ENCODE data around the gene C11orf68.

C11orf68 gene

DNA sequence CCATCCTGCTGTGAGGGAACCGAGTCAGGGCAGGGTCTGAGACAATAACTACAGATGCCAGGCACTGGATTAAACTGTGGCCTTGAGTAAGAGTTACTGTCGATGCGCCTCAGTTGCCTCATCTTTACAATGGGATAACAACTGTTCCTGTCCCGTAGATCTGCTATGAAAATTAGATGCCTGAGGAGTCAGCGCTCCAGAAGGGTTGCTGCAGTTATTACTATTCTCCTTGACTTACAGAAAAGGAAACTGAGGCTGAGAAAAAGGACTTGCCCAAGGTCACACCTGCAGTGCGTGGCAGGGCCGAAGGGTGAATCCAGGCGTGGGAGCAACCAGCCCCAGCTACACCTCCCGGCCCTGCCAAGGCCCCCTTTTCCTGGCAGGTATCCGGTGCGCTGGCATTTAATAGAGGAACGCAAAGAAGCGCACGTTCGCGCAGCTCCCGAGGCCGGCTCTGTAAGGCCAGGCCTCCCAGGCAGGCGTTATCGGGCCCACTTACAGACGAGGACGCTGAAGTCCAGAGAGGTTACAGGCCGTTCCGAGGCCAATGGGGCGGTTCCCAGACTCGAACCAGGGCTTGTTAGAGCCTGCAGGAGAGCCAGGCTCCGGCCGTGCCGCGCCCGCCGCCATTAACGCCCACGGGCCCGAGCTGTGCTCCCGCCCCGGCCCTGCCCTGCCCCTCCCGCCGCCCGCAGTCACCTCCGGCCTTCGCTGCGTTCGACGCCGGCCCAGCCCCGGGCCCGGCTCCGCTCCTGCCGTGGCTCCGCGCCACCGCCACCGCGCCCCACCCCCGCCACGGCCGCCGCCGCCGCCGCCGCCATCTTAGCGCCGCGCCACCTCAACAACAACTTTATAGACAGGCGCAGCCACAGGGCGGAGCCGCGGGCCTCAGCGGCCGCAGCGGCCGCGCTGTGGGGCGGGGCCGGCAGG, at the start of gene C11orf68:
Gene C11orf68, minus strand, starts transcription at position 852 of the 930 bp plus-strand sequence. Its CDS starts 31 bp downstream, at position 821.
- Histone ChIP-seq H3K4me1 (ENCODE audit: control insufficient read depth, insufficient read depth, low read length) (peaks cover 37% of the 10 kb centered on the region), H3K36me3 (ENCODE audit: control insufficient read depth, insufficient read depth, low read length) (peaks cover 23% of the 10 kb centered on the region), H3K9me3 (ENCODE audit: control insufficient read depth, insufficient read depth, low read depth, low read length) (no peaks in the 10 kb centered on the region), H3K27me3 (ENCODE audit: control insufficient read depth, insufficient read depth, low read length) (no peaks in the 10 kb centered on the region), H3K4me3 (ENCODE audit: low read depth, low read length) (peak within 1 kb of the TSS; percentile 96), H3K9ac (ENCODE audit: low read length) (peak within 1 kb of the TSS; percentile 90), H3K27ac (ENCODE audit: low read depth, low read length) (peak within 1 kb of the TSS; percentile 85)

DNA sequence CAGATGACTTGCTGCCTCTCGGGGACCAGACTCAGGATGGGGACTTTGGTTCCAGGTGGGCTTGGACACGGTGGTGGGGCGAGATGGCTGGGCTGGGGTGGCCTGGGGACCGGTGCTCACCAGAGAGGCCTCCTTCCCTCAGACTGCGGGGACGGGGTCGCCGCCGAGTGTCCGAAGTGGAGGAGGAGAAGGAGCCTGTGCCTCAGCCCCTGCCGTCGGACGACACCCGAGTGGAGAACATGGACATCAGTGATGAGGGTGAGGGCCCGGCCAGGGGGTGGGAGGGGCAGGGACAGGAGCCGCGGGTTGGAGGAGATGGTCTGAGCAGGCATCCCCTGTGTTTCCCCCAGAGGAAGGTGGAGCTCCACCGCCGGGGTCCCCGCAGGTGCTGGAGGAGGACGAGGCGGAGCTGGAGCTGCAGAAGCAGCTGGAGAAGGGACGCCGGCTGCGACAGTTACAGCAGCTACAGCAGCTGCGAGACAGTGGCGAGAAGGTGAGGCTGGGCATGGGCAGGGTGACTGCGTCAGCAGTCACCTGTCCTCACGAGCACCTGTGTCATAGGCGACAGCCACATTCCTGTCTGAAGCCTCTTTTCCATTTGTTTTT, 48.6 kb upstream of the C11orf68 start:
- H3K4me1 ChIP-seq (ENCODE audit: control insufficient read depth, insufficient read depth, low read length) = peaks cover 4% of the 10 kb centered on the region
- H3K9me3 ChIP-seq (ENCODE audit: control insufficient read depth, insufficient read depth, low read depth, low read length) = no peaks in the 10 kb centered on the region
- peaks cover 72% of the 10 kb centered on the region for H3K36me3 ChIP-seq (ENCODE audit: control insufficient read depth, insufficient read depth, low read length)
- no peak overlapping the region for H3K9ac ChIP-seq (ENCODE audit: low read length)
- no peak overlapping the region for H3K4me3 ChIP-seq (ENCODE audit: low read depth, low read length)
- H3K27me3 ChIP-seq (ENCODE audit: control insufficient read depth, insufficient read depth, low read length) = no peaks in the 10 kb centered on the region
- H3K27ac ChIP-seq (ENCODE audit: low read depth, low read length) = no peak overlapping the region

- no peak overlapping the region for H3K9ac ChIP-seq (ENCODE audit: low read length)
Measured at GRCh38 chr11:65965986-65966762, 47.3 kb upstream of the C11orf68 start.

GRCh38 chr11:65964906-65965305, 46.0 kb upstream of the C11orf68 start:
- Histone ChIP-seq H3K4me3 (ENCODE audit: low read depth, low read length) (no peak overlapping the region), H3K27me3 (ENCODE audit: control insufficient read depth, insufficient read depth, low read length) (no peaks in the 10 kb centered on the region), H3K36me3 (ENCODE audit: control insufficient read depth, insufficient read depth, low read length) (peaks cover 62% of the 10 kb centered on the region), H3K9me3 (ENCODE audit: control insufficient read depth, insufficient read depth, low read depth, low read length) (no peaks in the 10 kb centered on the region), H3K4me1 (ENCODE audit: control insufficient read depth, insufficient read depth, low read length) (peaks cover 7% of the 10 kb centered on the region), H3K27ac (ENCODE audit: low read depth, low read length) (no peak overlapping the region), H3K9ac (ENCODE audit: low read length) (no peak overlapping the region)

More at GRCh38 chr11:65965986-65966762, 47.3 kb upstream of the C11orf68 start:
- Histone ChIP-seq H3K4me1 (ENCODE audit: control insufficient read depth, insufficient read depth, low read length) (peaks cover 7% of the 10 kb centered on the region), H3K27me3 (ENCODE audit: control insufficient read depth, insufficient read depth, low read length) (no peaks in the 10 kb centered on the region), H3K4me3 (ENCODE audit: low read depth, low read length) (no peak overlapping the region), H3K27ac (ENCODE audit: low read depth, low read length) (no peak overlapping the region), H3K9me3 (ENCODE audit: control insufficient read depth, insufficient read depth, low read depth, low read length) (no peaks in the 10 kb centered on the region), H3K36me3 (ENCODE audit: control insufficient read depth, insufficient read depth, low read length) (peaks cover 67% of the 10 kb centered on the region)

- Histone ChIP-seq H3K9me3 (ENCODE audit: control insufficient read depth, insufficient read depth, low read depth, low read length) (no peaks in the 10 kb centered on the region), H3K27ac (ENCODE audit: low read depth, low read length) (no peak overlapping the region), H3K36me3 (ENCODE audit: control insufficient read depth, insufficient read depth, low read length) (peaks cover 36% of the 10 kb centered on the region), H3K27me3 (ENCODE audit: control insufficient read depth, insufficient read depth, low read length) (no peaks in the 10 kb centered on the region), H3K4me1 (ENCODE audit: control insufficient read depth, insufficient read depth, low read length) (peaks cover 11% of the 10 kb centered on the region), H3K9ac (ENCODE audit: low read length) (peak overlapping the region; percentile 95), H3K4me3 (ENCODE audit: low read depth, low read length) (peak overlapping the region; percentile 75)
Measured at GRCh38 chr11:65962141-65962564, 43.3 kb upstream of the C11orf68 start.

DNA sequence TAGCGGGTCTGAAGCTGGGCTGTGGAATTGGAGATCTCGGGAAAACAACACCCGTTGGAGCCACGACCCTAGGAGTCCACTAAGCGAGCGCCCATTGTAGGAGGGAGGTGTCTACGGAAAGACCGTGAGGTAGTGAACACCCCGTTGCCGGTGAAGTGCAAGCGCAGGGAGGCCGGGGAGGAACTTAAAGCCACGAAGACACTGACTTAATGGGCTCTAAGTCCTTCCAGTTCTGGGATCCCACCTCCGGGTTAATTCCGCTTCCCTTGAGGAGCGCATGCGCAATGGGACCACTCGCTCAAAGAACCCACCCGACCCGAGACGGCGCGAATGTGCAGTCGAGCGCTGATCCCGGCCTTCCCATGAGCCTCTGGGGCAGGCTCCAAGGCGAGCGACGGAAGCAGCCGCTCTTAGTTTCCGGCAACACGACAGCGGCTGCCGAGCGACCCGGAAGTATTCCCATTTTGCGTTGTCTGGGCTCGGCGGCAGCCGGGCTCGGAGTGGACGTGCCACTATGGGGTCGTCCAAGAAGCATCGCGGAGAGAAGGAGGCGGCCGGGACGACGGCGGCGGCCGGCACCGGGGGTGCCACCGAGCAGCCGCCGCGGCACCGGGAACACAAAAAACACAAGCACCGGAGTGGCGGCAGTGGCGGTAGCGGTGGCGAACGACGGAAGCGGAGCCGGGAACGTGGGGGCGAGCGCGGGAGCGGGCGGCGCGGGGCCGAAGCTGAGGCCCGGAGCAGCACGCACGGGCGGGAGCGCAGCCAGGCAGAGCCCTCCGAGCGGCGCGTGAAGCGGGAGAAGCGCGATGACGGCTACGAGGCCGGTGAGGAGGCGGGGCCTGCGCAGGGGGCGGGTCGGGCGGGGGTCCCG, 42.6 kb upstream of the C11orf68 start, which contains the start of gene SART1:
Gene SART1, plus strand, starts transcription at position 468 of the 874 bp plus-strand sequence. Its CDS starts 47 bp downstream, at position 515.
- H3K27ac ChIP-seq (ENCODE audit: low read depth, low read length) = peak within 1 kb of the TSS; percentile 89
- no peaks in the 10 kb centered on the region for H3K9me3 ChIP-seq (ENCODE audit: control insufficient read depth, insufficient read depth, low read depth, low read length)
- peaks cover 11% of the 10 kb centered on the region for H3K4me1 ChIP-seq (ENCODE audit: control insufficient read depth, insufficient read depth, low read length)
- peaks cover 29% of the 10 kb centered on the region for H3K36me3 ChIP-seq (ENCODE audit: control insufficient read depth, insufficient read depth, low read length)
- peak within 1 kb of the TSS; percentile 95 for H3K9ac ChIP-seq (ENCODE audit: low read length)
- no peaks in the 10 kb centered on the region for H3K27me3 ChIP-seq (ENCODE audit: control insufficient read depth, insufficient read depth, low read length)
- peak within 1 kb of the TSS; percentile 75 for H3K4me3 ChIP-seq (ENCODE audit: low read depth, low read length)

GRCh38 chr11:65960824-65961266, 42.0 kb upstream of the C11orf68 start:
- peak overlapping the region; percentile 10; the same call in 1 of the 2 replicates for H3K27ac ChIP-seq (ENCODE audit: low read depth, low read length)
- peak overlapping the region; percentile 78 for H3K9ac ChIP-seq (ENCODE audit: low read length)
- H3K4me3 ChIP-seq (ENCODE audit: low read depth, low read length) = peak overlapping the region; percentile 75
- H3K9me3 ChIP-seq (ENCODE audit: control insufficient read depth, insufficient read depth, low read depth, low read length) = no peaks in the 10 kb centered on the region
- no peaks in the 10 kb centered on the region for H3K27me3 ChIP-seq (ENCODE audit: control insufficient read depth, insufficient read depth, low read length)
- H3K36me3 ChIP-seq (ENCODE audit: control insufficient read depth, insufficient read depth, low read length) = peaks cover 23% of the 10 kb centered on the region
- H3K4me1 ChIP-seq (ENCODE audit: control insufficient read depth, insufficient read depth, low read length) = peaks cover 11% of the 10 kb centered on the region

DNA sequence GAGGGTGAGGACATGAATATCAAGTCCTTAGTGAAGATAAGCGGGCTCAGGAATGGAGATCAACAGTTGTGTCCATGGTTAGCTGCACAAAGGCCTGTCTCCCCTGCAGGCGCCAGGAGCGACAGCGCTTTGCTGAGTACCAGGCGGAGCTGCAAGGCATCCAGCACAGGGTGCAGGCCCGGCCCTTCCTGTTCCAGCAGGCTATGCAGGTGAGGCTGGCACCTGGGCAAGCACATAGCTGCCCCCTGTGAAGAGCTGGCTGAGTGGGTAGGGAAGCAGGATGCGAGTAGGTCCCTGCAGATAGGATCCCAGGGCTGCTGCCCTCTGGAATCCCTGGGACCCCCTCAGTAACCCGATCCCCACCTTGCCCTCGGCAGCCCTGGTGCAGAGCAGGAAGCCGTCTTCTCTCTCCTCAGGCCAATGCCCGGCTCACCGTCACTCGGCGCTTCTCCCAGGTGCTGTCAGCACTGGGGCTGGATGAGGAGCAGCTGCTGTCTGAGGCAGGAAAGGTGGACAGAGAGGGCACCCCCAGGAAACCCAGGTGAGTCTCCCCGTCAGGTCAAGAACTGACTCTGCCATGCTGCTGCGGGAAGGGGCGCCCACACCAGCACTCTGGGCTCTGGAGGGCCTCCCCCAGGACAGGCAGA, 40.0 kb upstream of the C11orf68 start:
- H3K4me3 ChIP-seq (ENCODE audit: low read depth, low read length) = no peak overlapping the region
- H3K9me3 ChIP-seq (ENCODE audit: control insufficient read depth, insufficient read depth, low read depth, low read length) = no peaks in the 10 kb centered on the region
- peaks cover 15% of the 10 kb centered on the region for H3K4me1 ChIP-seq (ENCODE audit: control insufficient read depth, insufficient read depth, low read length)
- no peaks in the 10 kb centered on the region for H3K27me3 ChIP-seq (ENCODE audit: control insufficient read depth, insufficient read depth, low read length)
- H3K36me3 ChIP-seq (ENCODE audit: control insufficient read depth, insufficient read depth, low read length) = peaks cover 3% of the 10 kb centered on the region
- no peak overlapping the region for H3K27ac ChIP-seq (ENCODE audit: low read depth, low read length)
- no peak overlapping the region for H3K9ac ChIP-seq (ENCODE audit: low read length)

DNA sequence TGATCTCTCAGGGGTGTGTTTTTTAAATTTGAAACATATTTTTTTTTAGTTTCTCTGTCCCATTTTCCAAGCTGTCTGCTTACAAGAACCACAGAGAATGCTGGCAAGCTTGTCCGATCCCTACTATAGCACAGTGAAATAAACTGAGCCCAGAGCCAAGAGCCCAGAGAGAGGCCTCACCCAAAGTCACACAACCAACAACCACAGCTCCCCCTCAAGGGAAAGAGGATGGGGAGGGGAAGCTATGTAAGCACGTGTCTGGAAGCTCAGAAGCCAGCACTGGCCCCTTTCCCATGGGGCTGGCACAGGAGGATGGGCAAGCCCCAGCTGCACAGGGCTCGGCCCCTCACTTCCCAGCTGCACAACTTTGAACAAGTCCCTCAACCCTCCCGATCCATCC, 39.4 kb upstream of the C11orf68 start:
- Histone ChIP-seq H3K4me3 (ENCODE audit: low read depth, low read length) (no peak overlapping the region), H3K27me3 (ENCODE audit: control insufficient read depth, insufficient read depth, low read length) (no peaks in the 10 kb centered on the region), H3K9me3 (ENCODE audit: control insufficient read depth, insufficient read depth, low read depth, low read length) (no peaks in the 10 kb centered on the region), H3K36me3 (ENCODE audit: control insufficient read depth, insufficient read depth, low read length) (no peaks in the 10 kb centered on the region), H3K9ac (ENCODE audit: low read length) (no peak overlapping the region), H3K4me1 (ENCODE audit: control insufficient read depth, insufficient read depth, low read length) (peaks cover 15% of the 10 kb centered on the region), H3K27ac (ENCODE audit: low read depth, low read length) (no peak overlapping the region)
